ENCODE data around the gene ZNF335. TPM values are rescaled to one million over a fixed set of nuclear protein-coding genes. Genes with fewer than 3 reads are reported as not detected.

Gene ZNF335
- total RNA-seq, 1 donor from 2014 or later, result 23.9 TPM

GRCh38 chr20:46006022-46006705, 34.2 kb upstream of the ZNF335 start:
- Mint-ChIP-seq H3K4me3 (ENCODE audit: unreplicated experiment) (no peak overlapping the region), H3K4me1 (ENCODE audit: unreplicated experiment) (peaks cover 5% of the 10 kb centered on the region), H3K36me3 (ENCODE audit: unreplicated experiment) (no peaks in the 10 kb centered on the region), H3K27ac (ENCODE audit: unreplicated experiment) (no peak overlapping the region), H3K27me3 (ENCODE audit: unreplicated experiment) (peaks cover 26% of the 10 kb centered on the region), H3K9me3 (ENCODE audit: unreplicated experiment) (no peaks in the 10 kb centered on the region)
- no peak for TF ChIP-seq CTCF (IDR thresholded peaks at IDR 0.05)
- no peak for DNase-seq (ENCODE audit: extremely low spot score, unreplicated experiment)

- Mint-ChIP-seq H3K27ac (ENCODE audit: unreplicated experiment) (no peak overlapping the region), H3K36me3 (ENCODE audit: unreplicated experiment) (no peaks in the 10 kb centered on the region), H3K4me3 (ENCODE audit: unreplicated experiment) (no peak overlapping the region), H3K9me3 (ENCODE audit: unreplicated experiment) (no peaks in the 10 kb centered on the region), H3K4me1 (ENCODE audit: unreplicated experiment) (peaks cover 5% of the 10 kb centered on the region), H3K27me3 (ENCODE audit: unreplicated experiment) (peaks cover 33% of the 10 kb centered on the region)
- DNase-seq (ENCODE audit: extremely low spot score, unreplicated experiment), result no peak
- TF ChIP-seq CTCF (IDR thresholded peaks at IDR 0.05), result no peak
Observed at GRCh38 chr20:46004889-46005473, 33.0 kb upstream of the ZNF335 start.

GRCh38 chr20:46004187-46004586, 32.2 kb upstream of the ZNF335 start:
- H3K36me3 Mint-ChIP-seq (ENCODE audit: unreplicated experiment), result no peaks in the 10 kb centered on the region
- DNase-seq (ENCODE audit: extremely low spot score, unreplicated experiment), result no peak
- peaks cover 5% of the 10 kb centered on the region for H3K4me1 Mint-ChIP-seq (ENCODE audit: unreplicated experiment)
- no peak for TF ChIP-seq CTCF (IDR thresholded peaks at IDR 0.05)
- H3K4me3 Mint-ChIP-seq (ENCODE audit: unreplicated experiment), result no peak overlapping the region
- no peak overlapping the region for H3K27ac Mint-ChIP-seq (ENCODE audit: unreplicated experiment)
- H3K9me3 Mint-ChIP-seq (ENCODE audit: unreplicated experiment), result no peaks in the 10 kb centered on the region
- H3K27me3 Mint-ChIP-seq (ENCODE audit: unreplicated experiment), result peaks cover 41% of the 10 kb centered on the region

- no peak for DNase-seq (ENCODE audit: extremely low spot score, unreplicated experiment)
- H3K27me3 Mint-ChIP-seq (ENCODE audit: unreplicated experiment), result peaks cover 50% of the 10 kb centered on the region
- H3K4me1 Mint-ChIP-seq (ENCODE audit: unreplicated experiment), result no peaks in the 10 kb centered on the region
- no peaks in the 10 kb centered on the region for H3K36me3 Mint-ChIP-seq (ENCODE audit: unreplicated experiment)
- no peak overlapping the region for H3K27ac Mint-ChIP-seq (ENCODE audit: unreplicated experiment)
- no peaks in the 10 kb centered on the region for H3K9me3 Mint-ChIP-seq (ENCODE audit: unreplicated experiment)
- TF ChIP-seq CTCF (IDR thresholded peaks at IDR 0.05), result no peak
- H3K4me3 Mint-ChIP-seq (ENCODE audit: unreplicated experiment), result no peak overlapping the region
Observed at GRCh38 chr20:46002008-46002407, 30.0 kb upstream of the ZNF335 start.

GRCh38 chr20:46001498-46001897, 29.5 kb upstream of the ZNF335 start:
- H3K4me1 Mint-ChIP-seq (ENCODE audit: unreplicated experiment), result no peaks in the 10 kb centered on the region
- H3K4me3 Mint-ChIP-seq (ENCODE audit: unreplicated experiment), result no peak overlapping the region
- H3K9me3 Mint-ChIP-seq (ENCODE audit: unreplicated experiment), result no peaks in the 10 kb centered on the region
- peaks cover 50% of the 10 kb centered on the region for H3K27me3 Mint-ChIP-seq (ENCODE audit: unreplicated experiment)
- no peak for DNase-seq (ENCODE audit: extremely low spot score, unreplicated experiment)
- no peak overlapping the region for H3K27ac Mint-ChIP-seq (ENCODE audit: unreplicated experiment)
- no peak for TF ChIP-seq CTCF (IDR thresholded peaks at IDR 0.05)
- no peaks in the 10 kb centered on the region for H3K36me3 Mint-ChIP-seq (ENCODE audit: unreplicated experiment)

Data from osteocyte (in vitro differentiated cells).